Measurements from ENCODE around the gene PBOV1. TPM values are rescaled to one million over a fixed set of nuclear protein-coding genes. Genes with fewer than 3 reads are reported as not detected.
A peak's percentile ranks its signal among the peaks of the same experiment; 100 is the strongest.

The PBOV1 gene
- total and polyA plus RNA-seq, 12 donors, result not detected

DNA sequence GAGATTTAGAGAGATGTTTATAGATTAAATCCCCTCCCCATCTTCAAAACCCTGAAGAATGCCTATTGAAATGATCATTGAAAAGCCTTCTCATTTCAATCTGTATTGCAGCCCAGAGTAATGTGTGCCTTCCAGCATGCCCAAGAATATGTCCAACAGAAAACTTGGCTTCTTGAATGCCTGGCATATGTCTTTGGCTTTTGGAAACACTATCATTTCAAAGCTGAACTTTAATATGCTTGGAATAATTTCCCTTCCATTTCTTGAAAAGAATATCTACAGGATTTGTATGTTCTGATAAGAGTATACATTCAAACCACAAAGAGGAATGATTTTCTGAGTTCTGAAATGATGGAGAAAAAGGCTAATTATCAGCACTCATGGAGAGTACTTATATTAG lies 11.9 kb upstream of the PBOV1 start:
- TF ChIP-seq CTCF (IDR thresholded peaks at IDR 0.05), result no peak
- TF ChIP-seq POLR2A (IDR thresholded peaks at IDR 0.05), result no peak
- Histone ChIP-seq H3K4me1 (replicated peaks in 1 of 2) (no peaks in the 10 kb centered on the region), H3K9me3 (replicated peaks in 1 of 3) (no peaks in the 10 kb centered on the region), H3K36me3 (replicated peaks in 1 of 2) (no peaks in the 10 kb centered on the region), H3K4me3 (no peak overlapping the region), H3K27me3 (no peaks in the 10 kb centered on the region), H3K27ac (peak overlapping the region in 1 of 5 donors; percentile 59)
- no peak for DNase-seq
- intact Hi-C loops (cut with DNase I), result no loop called here

DNA sequence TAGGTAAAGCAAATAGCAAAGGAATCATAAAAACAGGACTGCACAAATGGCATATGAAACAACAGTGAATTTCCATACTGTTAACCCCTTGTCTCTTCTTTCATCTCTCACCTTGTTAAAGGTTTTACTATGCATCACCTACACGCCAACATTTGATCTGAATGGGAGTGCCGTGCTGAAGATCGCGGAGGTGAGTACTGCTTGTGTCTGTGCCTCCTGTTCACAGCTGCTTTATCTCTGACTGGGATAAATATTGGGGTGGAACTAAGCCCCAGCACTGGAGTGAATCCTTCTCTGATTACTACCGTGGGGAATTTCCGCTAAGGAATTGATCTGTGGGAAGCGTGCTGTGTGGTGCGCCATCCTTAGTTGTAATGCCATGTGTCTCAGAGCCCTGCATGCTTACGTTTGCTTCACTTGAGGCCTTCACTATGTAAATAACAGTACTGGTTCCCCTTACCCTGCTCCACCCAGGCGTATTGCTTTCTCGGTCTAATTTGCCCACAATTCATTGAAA lies 11.4 kb upstream of the PBOV1 start:
- H3K4me3 ChIP-seq, result no peak overlapping the region
- peak overlapping the region in 1 of 5 donors; percentile 59 for H3K27ac ChIP-seq
- H3K4me1 ChIP-seq (replicated peaks in 1 of 2), result no peaks in the 10 kb centered on the region
- DNase-seq, result no peak
- intact Hi-C loops (cut with DNase I), result no loop called here
- 77 to 91% (median 86%) methylated on average over 11 of the region's 11 CpGs for WGBS, 4 donors
- H3K9me3 ChIP-seq (replicated peaks in 1 of 3), result no peaks in the 10 kb centered on the region
- no peaks in the 10 kb centered on the region for H3K27me3 ChIP-seq
- no peaks in the 10 kb centered on the region for H3K36me3 ChIP-seq (replicated peaks in 1 of 2)
- TF ChIP-seq CTCF (IDR thresholded peaks at IDR 0.05), result no peak
- TF ChIP-seq POLR2A (IDR thresholded peaks at IDR 0.05), result no peak

DNA sequence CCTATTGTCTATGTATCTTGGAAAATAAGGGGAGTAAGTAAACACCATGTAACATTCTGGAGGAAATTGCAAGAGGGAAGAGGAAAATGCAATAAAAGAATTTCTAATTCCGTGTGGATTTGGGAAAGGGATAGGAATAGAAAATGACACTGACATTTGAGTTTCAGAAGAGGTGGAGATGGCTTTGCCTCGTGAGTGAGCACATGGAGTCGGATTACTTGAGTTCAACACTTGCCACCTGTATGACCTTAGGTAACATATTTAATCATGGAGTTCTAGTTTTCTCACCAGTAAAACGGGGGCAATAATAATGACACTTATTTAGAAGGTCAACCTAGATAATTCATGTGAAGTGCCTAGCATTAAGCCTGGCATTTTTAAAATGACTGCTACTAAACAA lies 10.8 kb upstream of the PBOV1 start:
- H3K4me1 ChIP-seq (replicated peaks in 1 of 2), result no peaks in the 10 kb centered on the region
- no peaks in the 10 kb centered on the region for H3K9me3 ChIP-seq (replicated peaks in 1 of 3)
- no peak for DNase-seq
- WGBS, 4 donors, result 48 to 65% (median 59%) methylated on average over 4 of the region's 4 CpGs
- H3K4me3 ChIP-seq, result no peak overlapping the region
- H3K36me3 ChIP-seq (replicated peaks in 1 of 2), result no peaks in the 10 kb centered on the region
- no peak overlapping the region for H3K27ac ChIP-seq
- intact Hi-C loops (cut with DNase I), result no loop called here
- H3K27me3 ChIP-seq, result no peaks in the 10 kb centered on the region
- TF ChIP-seq CTCF (IDR thresholded peaks at IDR 0.05) (no peak), POLR2A (IDR thresholded peaks at IDR 0.05) (no peak)

DNA sequence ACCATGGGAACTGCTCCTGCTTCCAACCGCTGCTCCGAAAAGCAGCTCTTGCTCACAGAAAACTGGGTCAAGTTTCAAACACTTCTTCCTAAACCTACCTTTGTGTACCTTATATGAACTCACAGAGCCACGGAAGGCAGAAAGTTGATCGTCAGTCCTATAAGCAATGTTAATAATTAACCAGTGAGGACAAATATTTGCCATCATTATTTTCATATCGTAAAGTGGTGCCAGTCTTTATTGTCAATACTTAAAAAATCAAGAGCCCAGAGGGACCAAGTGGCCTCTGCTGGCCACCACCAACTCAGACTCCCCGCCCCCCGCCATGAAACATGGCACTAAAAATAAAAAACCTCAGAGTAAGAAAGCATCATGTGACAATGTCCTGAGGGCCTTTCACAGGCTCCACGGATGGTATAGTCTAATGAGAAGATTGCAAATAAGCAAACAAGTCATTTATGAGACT lies 9.1 kb upstream of the PBOV1 start:
- WGBS, 4 donors, result 83 to 86% (median 84%) methylated on average over 8 of the region's 8 CpGs
- no peak overlapping the region for H3K4me3 ChIP-seq

GRCh38 chr6:138226700-138227315 lies 8.5 kb upstream of the PBOV1 start:
- no peaks in the 10 kb centered on the region for H3K4me1 ChIP-seq (replicated peaks in 1 of 2)
- no peak overlapping the region for H3K4me3 ChIP-seq
- H3K27me3 ChIP-seq, result no peaks in the 10 kb centered on the region
- no peak for DNase-seq
- 72 to 87% (median 79%) methylated on average over 4 of the region's 4 CpGs for WGBS, 4 donors
- intact Hi-C loops (cut with DNase I), result no loop called here
- H3K27ac ChIP-seq, result peak overlapping the region in 1 of 5 donors; percentile 41
- H3K9me3 ChIP-seq (replicated peaks in 1 of 3), result no peaks in the 10 kb centered on the region
- TF ChIP-seq CTCF (IDR thresholded peaks at IDR 0.05) (no peak), POLR2A (IDR thresholded peaks at IDR 0.05) (no peak)
- no peaks in the 10 kb centered on the region for H3K36me3 ChIP-seq (replicated peaks in 1 of 2)

More for the DNA sequence above, 9.1 kb upstream of the PBOV1 start:
- peak overlapping the region in 1 of 5 donors; percentile 41 for H3K27ac ChIP-seq
- H3K27me3 ChIP-seq, result no peaks in the 10 kb centered on the region
- no peaks in the 10 kb centered on the region for H3K36me3 ChIP-seq (replicated peaks in 1 of 2)
- H3K9me3 ChIP-seq (replicated peaks in 1 of 3), result no peaks in the 10 kb centered on the region
- DNase-seq, result no peak
- no peaks in the 10 kb centered on the region for H3K4me1 ChIP-seq (replicated peaks in 1 of 2)
- intact Hi-C loops (cut with DNase I), result no loop called here
- TF ChIP-seq POLR2A (IDR thresholded peaks at IDR 0.05), result no peak
